Measurements from ENCODE around the gene HOXA3.

- TF ChIP-seq CTCF (optimal IDR thresholded peaks at IDR 0.05 in 1 of 3, IDR thresholded peaks at IDR 0.05 in 1 of 3, conservative IDR thresholded peaks at IDR 0.05 in 1 of 3; ENCODE audit: extremely low read depth in 1 of 3, insufficient read depth in 2 of 3, low read length in 3 of 3) (no peak), EZH2 (IDR thresholded peaks at IDR 0.05; ENCODE audit: low read length) (no peak)
Observed at GRCh38 chr7:27116962-27117886, 35.2 kb downstream of the HOXA3 start.

Data from keratinocyte (primary cell).